ENCODE results near the gene MYCL.

Gene MYCL

GRCh38 chr1:39900662-39901463 is 854 bp downstream of the MYCL start:
- TF ChIP-seq CTCF (IDR thresholded peaks at IDR 0.05; ENCODE audit: low read depth, low read length) = no peak
- DNase-seq (ENCODE audit: extremely low read depth, low read depth) = no peak

- no peak for DNase-seq (ENCODE audit: extremely low read depth, low read depth)
Measured at GRCh38 chr1:39899611-39900538, 1.8 kb downstream of the MYCL start.

GRCh38 chr1:39898648-39899603 is 2.8 kb downstream of the MYCL start:
- no peak for DNase-seq (ENCODE audit: extremely low read depth, low read depth)
- TF ChIP-seq CTCF (IDR thresholded peaks at IDR 0.05; ENCODE audit: low read depth, low read length) = no peak

More at GRCh38 chr1:39899611-39900538, 1.8 kb downstream of the MYCL start:
- TF ChIP-seq CTCF (IDR thresholded peaks at IDR 0.05; ENCODE audit: low read depth, low read length) = no peak

GRCh38 chr1:39898191-39898590 is 3.5 kb downstream of the MYCL start:
- no peak for TF ChIP-seq CTCF (IDR thresholded peaks at IDR 0.05; ENCODE audit: low read depth, low read length)

GRCh38 chr1:39896909-39897685 is 4.6 kb downstream of the MYCL start:
- no peak for TF ChIP-seq CTCF (IDR thresholded peaks at IDR 0.05; ENCODE audit: low read depth, low read length)
- DNase-seq (ENCODE audit: extremely low read depth, low read depth) = no peak

More at GRCh38 chr1:39898191-39898590, 3.5 kb downstream of the MYCL start:
- no peak for DNase-seq (ENCODE audit: extremely low read depth, low read depth)

GRCh38 chr1:39895731-39896480 is 5.8 kb downstream of the MYCL start:
- DNase-seq (ENCODE audit: extremely low read depth, low read depth) = no peak
- no peak for TF ChIP-seq CTCF (IDR thresholded peaks at IDR 0.05; ENCODE audit: low read depth, low read length)
